Activated gamma-delta T cell treated with anti-CD3 and anti-CD28 coated beads, Interleukin-2, amount 50 U/mL, for 16 hours (primary cell): ENCODE results near the gene ZNF236.
A peak's percentile ranks its signal among the peaks of the same experiment; 100 is the strongest.

Source experiments
- DNase-seq: peaks from one replicate; pipeline ENCODE4 v3.0.0-alpha.2; 2020; ENCODE audit warnings: low read depth

ZNF236 gene

GRCh38 chr18:76821875-76822505 lies 367 bp upstream of the ZNF236 start:
- peak; percentile 43 for DNase-seq

- DNase-seq, result no peak
These were observed 793 bp downstream of the ZNF236 start for GRCh38 chr18:76823161-76823538.

DNA sequence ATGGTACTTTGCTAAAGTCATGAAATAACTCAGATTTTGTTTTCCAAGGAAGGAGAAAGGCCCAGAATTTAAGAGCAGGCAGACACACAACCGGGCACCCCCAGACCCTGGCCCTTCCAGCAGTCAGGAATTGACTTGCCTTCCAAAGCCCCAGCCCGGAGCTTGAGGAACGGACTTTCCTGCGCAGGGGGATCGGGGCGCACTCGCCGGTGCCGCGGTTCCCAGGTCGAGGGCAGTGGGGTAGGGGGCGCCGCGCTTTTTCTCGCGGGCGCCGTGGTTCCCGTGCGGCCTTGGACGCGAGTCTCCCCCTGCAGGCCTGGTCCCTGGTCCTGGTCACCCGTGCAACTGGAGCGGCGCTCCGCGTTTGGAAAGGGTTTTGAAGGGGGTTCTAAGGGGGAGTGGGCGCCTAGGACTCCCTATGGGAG lies 1.2 kb downstream of the ZNF236 start:
- DNase-seq, result no peak

DNA sequence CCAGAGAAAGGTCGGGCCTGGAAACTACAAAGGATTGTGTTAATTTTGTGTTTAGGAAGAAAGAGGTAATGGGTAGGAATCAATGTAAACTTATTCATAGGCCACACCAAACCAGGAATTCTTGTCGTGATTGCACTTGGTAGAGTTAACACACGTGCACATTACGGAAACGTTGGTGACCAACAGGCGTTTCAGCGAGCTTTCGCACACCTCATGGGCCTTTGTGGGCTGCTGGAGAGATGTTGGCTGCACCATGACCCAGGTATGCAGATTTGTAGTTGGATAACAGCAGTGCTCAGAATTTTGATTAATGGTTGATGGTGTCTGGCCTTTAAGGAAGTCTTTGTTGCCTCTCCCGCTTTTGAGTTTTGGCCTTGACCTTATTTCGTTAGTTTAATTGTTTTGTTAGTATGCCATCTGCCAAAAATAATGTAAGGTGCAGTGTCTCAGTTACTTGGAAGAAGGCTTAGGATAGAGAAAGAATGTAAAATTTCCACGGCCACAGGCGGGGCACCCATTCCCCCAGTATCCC lies 1.9 kb downstream of the ZNF236 start:
- DNase-seq, result no peak

GRCh38 chr18:76824754-76825153 lies 2.4 kb downstream of the ZNF236 start:
- no peak for DNase-seq

GRCh38 chr18:76827205-76828200 lies 5.1 kb downstream of the ZNF236 start:
- DNase-seq, result no peak

GRCh38 chr18:76834379-76834778 lies 12.0 kb downstream of the ZNF236 start:
- no peak for DNase-seq

DNA sequence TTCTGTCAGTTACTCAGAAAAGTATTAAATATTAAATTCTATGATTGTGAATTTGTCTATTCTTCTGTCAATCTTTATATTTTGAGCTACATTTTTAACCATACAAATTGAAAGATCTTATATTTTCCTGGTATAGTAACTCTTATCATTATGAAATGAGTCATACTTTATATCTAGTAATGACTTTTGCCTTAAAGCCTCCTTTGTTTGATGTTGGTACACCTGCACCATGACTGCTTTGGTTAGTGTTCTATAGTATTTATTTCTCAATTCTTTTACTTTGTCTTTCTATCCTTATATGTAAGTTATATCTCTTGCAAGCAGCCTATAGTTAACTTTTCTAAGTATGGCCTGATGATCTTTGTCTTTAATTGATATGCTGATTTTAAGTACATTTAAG lies 13.0 kb downstream of the ZNF236 start:
- no peak for DNase-seq

DNA sequence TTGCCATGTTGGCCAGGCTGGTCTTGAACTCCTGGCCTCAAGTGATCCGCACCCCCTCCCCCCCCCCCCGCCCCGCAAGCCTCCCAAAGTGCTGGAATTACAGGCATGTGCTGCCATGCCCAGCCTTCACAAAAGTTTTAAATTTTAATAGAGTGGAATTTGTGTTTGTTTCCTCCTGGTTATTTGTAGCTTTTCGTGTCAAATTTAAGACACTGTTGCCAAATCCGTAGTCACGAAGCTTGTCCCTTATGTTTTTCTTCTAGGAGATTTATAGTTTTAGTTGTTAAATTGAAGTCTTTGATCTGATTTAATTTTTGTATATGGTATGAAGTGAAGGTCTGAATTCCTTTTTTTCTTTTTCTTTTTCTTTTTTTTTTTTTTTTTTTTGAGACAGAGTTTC lies 14.7 kb downstream of the ZNF236 start:
- DNase-seq, result no peak

DNA sequence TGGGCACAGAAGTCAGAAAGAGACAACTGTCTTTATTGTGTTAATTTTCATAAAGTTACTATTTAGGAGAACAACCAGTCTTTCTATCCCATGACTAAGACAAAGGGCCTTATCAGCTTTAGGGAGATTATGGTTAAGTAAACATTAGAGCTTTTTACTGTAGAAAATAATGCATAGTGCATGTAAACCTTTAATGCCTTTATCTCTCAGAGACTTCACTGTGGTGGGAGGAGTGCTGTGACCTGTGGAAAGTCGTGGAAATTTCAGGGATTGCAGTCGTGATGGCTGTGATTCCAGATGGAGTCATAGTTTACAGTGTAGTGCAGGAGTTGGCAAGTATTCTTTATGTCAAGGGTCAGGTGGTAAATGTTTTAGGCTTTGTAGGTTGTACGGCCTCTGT lies 15.8 kb downstream of the ZNF236 start:
- DNase-seq, result no peak

DNA sequence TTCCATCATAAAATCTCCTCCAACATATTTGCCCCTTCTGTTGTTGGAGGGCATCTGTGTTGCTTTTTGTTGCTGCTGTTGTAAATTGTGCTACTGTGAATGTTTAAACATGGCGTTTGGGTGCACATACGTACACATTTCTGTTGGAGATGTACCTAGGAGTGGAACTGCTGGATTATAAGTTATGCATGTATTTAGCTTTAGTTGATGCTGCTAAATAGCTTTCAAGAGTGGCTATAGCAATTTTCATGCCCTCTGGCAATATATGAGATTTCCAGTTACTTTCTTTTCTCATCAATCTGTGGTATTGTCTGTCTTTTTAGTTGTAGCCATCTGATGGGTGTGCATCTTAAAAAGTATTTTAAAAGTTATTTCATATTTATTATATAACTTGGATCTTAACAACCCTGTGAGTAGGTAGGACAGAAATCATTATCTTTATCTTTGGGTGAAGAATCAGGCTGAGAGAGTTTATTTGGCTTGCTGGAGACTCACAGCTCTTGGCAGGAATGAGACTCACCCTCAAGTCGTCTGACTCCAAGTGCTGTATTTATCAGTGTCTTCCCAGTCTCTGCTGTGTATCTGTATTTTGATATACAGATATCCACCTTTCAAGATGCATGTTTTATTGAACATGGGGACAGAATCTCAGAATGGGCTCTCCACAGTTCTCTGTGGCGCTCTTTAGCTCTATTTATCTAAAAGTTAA lies 16.9 kb downstream of the ZNF236 start:
- DNase-seq, result no peak

GRCh38 chr18:76842837-76843530 lies 20.6 kb downstream of the ZNF236 start:
- DNase-seq, result no peak

DNA sequence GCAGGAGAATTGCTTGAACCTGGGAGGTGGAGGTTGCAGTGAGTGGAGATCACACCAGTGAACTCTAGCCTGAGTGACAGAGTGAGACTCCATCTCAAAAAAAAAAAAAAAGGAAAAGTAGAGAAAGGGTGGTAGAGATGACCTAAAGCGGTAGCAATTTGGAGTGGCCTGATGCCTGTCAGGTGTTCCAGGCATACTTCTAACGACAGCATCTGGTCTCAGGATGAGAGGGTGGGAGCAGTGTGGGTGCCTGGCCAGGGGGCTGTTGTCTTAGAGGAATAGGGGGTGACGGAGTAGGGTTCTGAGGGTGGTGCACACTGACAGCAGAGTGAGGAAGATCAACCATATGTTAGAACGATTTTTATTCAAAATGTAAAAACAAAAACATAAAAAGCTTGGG lies 21.8 kb downstream of the ZNF236 start:
- DNase-seq, result no peak

- no peak for DNase-seq
These were observed 22.6 kb downstream of the ZNF236 start for GRCh38 chr18:76844742-76845477.

DNA sequence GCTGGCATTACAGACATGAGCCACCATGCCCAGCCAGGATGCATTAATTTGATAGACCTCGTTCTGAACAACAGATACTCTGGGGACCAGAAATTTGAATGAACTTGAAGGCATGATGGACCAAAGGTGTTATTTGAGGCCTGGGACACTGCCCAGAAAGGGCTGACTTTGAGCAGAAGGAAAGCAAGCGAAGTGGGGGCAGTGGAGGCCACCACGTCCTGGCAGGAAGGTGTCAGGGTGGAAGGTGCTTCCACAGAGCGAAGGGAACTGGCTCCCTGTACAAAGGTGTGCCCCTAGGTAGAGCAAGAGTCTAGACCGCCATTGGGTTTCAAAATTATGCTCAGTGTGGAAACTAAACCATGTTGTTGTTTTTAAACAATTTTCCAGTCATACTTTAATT lies 23.9 kb downstream of the ZNF236 start:
- no peak for DNase-seq

DNA sequence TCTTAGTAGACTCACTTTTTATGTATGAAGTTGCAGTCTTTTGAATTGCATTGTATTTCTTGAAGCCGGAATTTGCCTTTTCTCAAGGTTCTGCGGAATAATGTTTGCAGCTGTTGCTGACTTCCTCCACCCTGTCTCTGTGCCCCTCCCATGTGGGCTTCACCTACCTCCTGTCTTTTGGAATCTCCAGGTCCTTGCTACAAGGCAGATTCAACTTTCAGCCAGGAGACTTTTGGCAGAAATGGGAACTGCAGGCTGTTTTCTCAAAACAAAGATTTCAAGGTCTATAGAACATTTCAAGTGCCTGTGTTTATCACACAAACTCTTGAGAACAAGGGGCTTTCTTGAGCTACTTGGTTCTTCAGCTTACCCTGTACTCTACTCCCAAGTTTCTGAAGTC lies 25.6 kb downstream of the ZNF236 start:
- no peak for DNase-seq

- no peak for DNase-seq
These were observed 27.8 kb downstream of the ZNF236 start for GRCh38 chr18:76850112-76850511.

- no peak for DNase-seq
These were observed 33.2 kb downstream of the ZNF236 start for GRCh38 chr18:76855594-76855993.

GRCh38 chr18:76857476-76857875 lies 35.1 kb downstream of the ZNF236 start:
- DNase-seq, result no peak

DNA sequence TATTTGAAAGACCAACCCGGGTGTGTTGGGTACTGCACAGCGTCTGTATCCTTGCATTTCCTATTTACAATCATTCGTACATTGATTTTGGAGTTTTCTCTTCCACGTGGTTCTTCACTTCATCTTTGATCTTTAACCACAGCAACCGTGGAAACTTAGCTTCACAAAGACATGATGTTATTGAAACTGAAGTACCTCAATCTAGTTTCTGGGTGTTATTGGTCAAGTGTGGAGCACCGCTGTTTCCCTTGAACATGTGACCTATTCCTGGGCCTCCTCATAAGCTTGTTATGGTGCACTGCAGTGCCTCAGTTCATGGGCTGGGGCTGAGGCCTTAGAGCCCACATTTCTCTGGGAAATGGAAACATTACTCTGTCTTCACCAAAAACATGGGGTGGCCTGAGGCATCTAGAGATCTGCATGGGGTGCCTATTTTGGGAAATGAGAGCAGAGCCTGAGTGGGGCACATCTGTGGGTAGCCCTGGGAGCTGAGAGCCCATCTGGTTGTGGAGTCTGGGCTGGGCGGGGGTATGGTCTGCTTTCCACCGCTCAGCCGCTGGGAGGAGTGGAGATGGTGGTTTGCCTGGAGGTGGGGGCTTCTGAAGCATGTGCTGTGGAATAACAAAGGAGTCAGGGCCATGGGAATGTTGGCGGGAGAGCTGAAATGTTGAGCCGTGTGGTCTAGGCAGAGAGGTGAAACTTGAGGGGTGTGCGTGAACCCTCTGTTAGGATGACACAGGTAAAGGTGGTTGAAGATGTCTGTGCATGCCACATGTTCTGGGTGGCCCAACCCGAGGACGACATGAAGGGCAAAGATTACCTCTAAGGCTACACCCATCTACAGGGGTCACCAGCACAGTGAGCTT lies 37.4 kb downstream of the ZNF236 start:
- DNase-seq, result no peak
